Fibroblast of the conjunctiva (primary cell): ENCODE results near the gene NHERF2.

Experiments
- DNase-seq: peaks from one replicate; pipeline ENCODE4 v3.0.0-alpha.2; 2010; ENCODE audit warnings: low read depth

Gene NHERF2

DNA sequence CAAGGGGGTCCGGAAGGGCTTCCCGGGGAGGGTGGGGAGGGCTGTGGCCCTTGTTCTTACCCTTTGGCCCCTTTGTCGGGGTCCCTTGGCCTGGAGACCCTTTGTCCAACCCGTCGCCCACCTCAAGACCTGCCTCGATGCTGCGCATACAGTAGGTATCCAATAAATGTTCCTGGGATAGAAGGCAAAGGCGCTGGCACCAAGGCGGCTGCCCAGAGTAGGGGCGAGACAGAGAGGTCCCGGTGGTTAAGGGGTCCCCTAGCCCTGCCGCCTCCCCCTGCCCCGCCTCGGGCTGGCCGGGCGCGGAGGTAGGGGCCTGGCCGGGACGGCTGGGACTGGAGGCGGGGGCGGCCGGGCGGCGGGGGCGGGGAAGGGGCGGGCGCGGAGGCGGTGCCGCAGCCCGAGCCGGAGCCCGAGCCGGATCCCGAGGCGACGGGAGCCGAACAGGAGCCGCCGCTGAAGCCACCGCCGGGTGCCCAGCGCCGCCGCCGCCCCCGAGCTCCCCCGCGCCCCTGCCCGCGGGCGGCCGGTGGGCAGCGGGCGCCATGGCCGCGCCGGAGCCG lies at the start of gene NHERF2:
Gene NHERF2 (plus strand): TSS at position 442 of the 563 bp plus-strand sequence. CDS start 104 bp downstream, at position 546.
- no peak for DNase-seq

DNA sequence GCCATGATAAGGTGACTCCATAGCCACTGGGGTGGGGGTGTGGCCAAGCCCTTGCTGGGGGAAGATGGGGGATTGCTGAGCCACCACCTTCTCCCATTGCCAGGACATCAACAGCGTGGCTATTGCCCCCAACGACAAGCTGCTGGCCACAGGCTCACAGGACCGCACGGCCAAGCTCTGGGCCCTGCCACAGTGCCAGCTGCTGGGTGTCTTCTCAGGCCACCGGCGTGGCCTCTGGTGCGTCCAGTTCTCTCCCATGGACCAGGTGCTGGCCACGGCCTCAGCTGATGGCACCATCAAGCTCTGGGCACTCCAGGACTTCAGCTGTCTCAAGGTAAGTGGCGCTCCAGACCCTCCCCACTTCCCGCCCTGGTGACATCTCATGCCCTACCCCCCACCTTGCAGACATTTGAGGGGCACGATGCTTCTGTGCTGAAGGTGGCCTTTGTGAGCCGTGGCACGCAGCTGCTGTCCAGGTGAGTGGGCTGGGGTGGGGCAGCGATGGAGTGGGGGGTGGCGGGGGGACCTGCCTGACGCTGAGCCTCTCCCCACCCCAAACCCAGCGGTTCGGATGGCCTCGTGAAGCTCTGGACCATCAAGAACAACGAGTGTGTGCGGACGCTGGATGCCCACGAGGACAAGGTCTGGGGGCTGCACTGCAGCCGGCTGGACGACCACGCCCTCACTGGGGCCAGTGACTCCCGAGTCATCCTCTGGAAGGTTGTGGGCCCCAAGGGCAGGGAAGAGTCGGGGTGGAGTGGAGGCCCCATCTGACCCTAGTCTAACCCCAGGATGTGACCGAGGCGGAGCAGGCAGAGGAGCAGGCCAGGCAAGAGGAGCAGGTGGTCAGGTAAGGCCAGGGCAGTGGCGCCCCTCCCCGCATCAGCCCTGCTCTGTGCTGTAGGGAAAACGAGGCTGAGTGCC lies 49.5 kb upstream of the NHERF2 start:
- DNase-seq = no peak

- no peak for DNase-seq
Measured at GRCh38 chr16:1977875-1978268, 48.8 kb upstream of the NHERF2 start.

DNA sequence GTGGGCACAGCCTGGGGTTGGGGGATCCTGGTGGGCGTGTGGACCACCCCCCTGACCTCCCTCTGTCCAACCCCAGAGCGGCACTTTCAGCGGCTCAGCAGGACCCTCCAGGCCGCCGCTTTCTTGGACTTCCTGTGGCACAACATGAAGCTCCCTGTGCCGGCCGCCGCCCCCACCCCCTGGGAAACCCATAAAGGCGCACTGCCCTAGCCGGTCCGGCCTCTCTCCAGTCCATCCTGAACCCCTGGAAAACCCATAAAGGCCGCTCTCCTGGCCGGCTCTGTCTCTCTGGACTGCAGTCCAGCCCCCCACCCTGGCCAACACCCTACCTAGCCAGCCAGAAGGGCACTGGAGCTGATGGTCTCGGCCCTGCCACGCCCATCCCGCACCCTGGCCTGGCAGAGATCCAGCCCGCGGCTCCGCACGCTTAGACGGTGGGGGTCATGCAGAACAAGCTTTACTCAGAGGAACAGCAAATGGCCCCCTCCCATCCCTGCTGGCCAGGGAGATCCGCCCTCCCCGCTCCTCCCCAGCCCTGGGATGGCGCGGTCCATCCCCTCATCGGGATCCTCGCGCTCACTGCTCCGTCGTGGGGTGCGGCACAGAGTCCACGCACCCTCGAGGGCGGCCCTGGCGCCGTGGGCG lies 48.1 kb upstream of the NHERF2 start:
- no peak for DNase-seq

- DNase-seq = no peak
Measured at GRCh38 chr16:1979271-1980029, 47.3 kb upstream of the NHERF2 start.

DNA sequence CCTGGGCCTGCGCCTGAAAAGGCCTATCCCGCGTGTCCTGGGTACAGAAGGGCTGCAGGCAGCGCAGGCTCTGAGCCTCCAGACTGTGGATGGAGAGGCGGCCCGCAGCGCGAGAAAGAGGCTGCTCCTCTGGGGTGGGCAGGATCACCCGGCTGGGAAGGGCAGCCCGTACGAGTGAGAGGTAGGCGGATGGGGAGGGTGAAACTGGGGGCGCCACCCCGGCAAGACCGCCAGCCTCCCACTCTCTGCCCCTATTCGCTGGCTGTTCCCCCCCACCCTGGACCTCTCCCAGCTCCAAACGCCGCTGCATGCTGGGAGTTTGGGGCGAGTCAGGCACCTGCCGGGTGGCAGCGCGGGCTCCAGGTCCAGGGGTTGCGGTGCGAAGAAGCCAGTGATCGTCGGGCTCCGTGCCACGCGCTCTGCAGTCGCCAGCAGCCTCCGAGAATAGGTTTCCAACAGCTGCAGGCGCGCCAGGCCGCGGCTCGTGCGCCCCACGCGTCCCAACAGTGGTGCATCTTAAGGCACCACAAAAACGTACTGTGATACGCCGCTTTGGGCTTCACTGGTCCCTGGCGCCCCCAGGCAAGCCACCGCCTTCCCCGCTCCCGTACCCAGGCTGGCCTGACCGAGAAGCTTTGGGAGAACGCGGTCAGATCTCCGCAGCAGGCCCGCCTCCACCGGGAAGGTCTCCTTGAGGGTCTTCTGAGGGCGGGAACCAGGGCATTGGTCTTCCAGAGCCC lies 46.5 kb upstream of the NHERF2 start:
- no peak for DNase-seq

GRCh38 chr16:1980770-1981087 lies 46.0 kb upstream of the NHERF2 start:
- no peak for DNase-seq

- DNase-seq = no peak
Measured at GRCh38 chr16:1981398-1981836, 45.3 kb upstream of the NHERF2 start, which contains the start of gene NOXO1. Gene NOXO1 (minus strand): TSS chr16:1981469. CDS start chr16:1981179, 290 bp downstream.

- no peak for DNase-seq
Measured at GRCh38 chr16:1982013-1982433, 44.7 kb upstream of the NHERF2 start.

- no peak for DNase-seq
Measured at GRCh38 chr16:1982991-1983543, 43.6 kb upstream of the NHERF2 start.

GRCh38 chr16:1983544-1984346 lies 43.0 kb upstream of the NHERF2 start, which contains the start of gene GFER:
Gene GFER (plus strand): TSS chr16:1984193. CDS start chr16:1984219, 26 bp downstream.
- peak; percentile 86 for DNase-seq

DNA sequence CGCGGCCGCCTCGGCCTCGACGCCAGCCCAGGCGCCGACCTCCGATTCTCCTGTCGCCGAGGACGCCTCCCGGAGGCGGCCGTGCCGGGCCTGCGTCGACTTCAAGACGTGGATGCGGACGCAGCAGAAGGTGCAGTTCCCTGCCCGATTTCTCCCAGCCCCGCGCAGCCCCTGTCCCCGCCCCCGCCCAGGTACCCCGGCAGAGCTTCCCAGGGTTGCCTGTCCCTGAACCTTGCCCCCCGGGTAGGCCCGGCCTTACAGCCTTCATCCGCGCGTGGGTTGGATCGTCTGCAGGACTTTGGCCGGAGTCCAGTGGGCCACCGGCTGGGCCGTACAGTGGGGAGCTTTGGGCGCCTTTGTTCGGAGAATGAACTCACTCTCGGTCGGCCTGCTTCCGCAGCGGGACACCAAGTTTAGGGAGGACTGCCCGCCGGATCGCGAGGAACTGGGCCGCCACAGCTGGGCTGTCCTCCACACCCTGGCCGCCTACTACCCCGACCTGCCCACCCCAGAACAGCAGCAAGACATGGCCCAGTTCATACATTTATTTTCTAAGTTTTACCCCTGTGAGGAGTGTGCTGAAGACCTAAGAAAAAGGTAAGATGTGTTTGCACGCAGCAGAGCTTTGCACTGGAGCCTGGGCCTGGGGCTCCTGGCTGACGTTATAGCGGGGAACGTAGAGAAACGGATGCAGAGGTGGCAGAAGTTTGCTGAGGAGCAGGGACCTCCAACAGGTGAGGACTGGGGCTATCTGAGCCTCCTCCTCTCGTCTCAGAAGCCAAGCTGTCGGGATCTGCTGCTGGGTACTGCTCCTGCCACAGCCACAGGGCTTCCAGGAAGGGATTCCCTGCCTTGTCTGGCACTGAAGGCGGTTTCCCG lies 42.1 kb upstream of the NHERF2 start:
- DNase-seq = no peak

GRCh38 chr16:1985466-1986150 lies 41.1 kb upstream of the NHERF2 start:
- no peak for DNase-seq

- DNase-seq = no peak
Measured at GRCh38 chr16:1987198-1987597, 39.5 kb upstream of the NHERF2 start.

DNA sequence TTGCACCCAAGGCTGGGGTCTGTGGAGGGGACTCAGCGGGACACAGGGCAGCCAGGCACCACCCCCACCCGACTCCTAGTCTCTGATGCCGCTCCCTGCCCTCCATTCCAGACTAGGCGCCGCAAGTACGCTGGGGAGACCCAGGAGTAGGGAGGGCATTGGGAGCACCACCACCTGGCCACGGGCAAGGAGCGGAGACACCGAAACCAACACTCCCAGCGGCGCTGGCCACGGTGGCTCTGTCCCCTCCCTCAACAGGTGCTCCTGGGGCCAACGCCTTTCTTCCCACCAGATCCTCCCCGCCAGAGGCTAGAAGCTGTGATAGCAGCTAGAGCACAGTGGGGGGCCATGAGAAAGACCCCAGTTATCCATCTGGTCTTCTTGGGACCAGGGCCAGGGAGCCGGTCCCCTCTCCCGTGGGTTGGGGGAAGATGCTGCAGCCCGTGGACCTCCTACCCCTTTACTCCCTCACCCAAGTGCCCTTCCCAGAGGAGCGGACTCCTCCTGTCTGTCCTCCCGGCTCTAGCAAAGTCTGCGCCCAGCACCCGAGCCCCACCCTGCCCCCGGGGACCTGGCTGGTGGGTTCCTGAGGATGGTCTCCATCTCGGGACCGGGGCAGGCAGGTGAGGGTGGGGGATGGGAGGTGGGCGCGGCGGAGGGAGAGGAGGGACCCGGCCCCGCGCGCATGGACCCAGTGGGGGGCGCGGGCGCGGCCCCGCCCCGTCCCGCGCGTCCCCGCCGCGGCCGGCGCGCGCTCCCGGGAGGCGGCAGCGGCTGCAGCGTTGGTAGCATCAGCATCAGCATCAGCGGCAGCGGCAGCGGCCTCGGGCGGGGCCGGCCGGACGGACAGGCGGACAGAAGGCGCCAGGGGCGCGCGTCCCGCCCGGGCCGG lies 37.2 kb upstream of the NHERF2 start, which contains the start of gene SYNGR3:
Gene SYNGR3 (plus strand): TSS at position 762 of the 892 bp plus-strand sequence. CDS start 133 bp downstream, outside the sequence.
- no peak for DNase-seq

GRCh38 chr16:1990101-1990350 lies 36.7 kb upstream of the NHERF2 start:
- DNase-seq = no peak

DNA sequence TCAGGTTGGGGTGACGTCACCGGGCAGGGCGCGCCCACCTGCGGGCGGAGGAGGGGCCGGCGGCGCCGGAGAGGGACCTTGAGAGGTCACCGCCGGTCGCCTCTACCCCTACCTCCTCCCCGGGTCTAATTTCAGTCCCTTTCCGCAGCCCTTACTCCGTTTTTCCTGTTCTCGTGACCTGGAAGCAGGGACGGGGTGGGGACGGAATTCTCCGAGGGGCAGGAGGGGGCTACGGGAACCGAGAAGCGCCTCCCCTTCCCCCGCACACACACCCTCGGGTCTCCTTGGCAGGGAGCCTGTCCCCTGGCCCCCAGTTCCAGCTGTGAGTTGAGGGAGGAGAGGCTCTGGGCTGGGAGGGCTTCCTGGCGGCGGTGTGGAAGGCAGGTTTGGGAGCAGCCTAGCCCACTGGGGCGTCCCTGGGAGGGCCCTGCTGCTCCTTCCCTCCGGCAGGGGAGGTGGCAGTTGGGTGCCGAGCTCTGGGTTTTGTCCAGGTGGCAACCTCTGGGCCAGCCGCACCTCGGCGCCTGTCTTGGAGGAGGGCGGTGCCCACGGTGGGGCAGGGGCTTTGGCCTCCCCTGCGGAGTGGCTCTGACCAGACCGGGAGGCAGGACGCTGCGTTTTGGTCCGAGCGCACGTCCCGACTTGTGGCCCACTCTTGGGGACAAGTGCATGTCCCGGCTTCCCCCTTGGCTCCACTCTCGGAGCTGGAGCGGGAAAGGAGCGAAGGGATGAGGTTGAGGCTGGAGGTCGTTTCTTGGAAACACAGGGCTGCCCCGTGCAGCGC lies 36.2 kb upstream of the NHERF2 start:
- no peak for DNase-seq
